Gastroesophageal sphincter (tissue), 3 donors: ENCODE measurements around the gene PIK3R5.
"Not testable (repeated sequence)": the region's sequence is repeated elsewhere in the genome, so short reads cannot be mapped to it uniquely, and the experiment has no call there.

Source experiments
- EP300 ChIP-seq: sonication (generic); formaldehyde crosslinking; IDR thresholded peaks from one replicate; pipeline ENCODE4 v1.6.1; 2017; ENCODE audit warnings: antibody characterized with exemption, mild to moderate bottlenecking
- POLR2A ChIP-seq, 2 donors: fragments of 450-650 bp; IDR thresholded peaks; one replicate each; pipeline ENCODE4 v1.6.1; 2017; ENCODE audit warnings: antibody characterized with exemption in 2 of 2, mild to moderate bottlenecking in 2 of 2, moderate library complexity in 1 of 2
- TF ChIP-seq, protein P1 (sequence below), 4 experiments: fragments of 200-600 bp in 2 of 4; fragments of 450-650 bp in 2 of 4; sonication (generic) in 1 of 4; IDR thresholded peaks; one replicate each; pipeline ENCODE4 v1.5.1; 2017 to 2019; ENCODE audit warnings: antibody characterized with exemption in 4 of 4, mild to moderate bottlenecking in 2 of 4, moderate library complexity in 2 of 4

DNA sequence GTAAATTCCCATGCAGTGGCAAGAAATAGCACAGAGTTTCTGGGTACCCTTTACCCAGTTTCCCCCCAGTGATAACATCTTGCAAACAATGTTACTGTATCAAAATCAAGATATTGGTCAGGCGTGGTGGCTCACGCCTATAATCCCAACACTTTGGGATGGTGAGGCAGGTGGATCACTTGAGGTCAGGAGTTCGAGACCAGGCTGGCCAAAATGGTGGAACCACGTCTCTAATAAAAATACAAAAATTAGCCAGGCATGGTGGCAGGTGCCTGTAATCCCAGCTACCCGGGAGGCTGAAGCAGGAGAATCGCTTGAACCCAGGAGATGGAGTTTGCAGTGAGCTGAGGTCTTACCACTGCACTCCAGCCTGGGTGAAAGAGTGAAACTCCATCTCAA, 109.3 kb downstream of the PIK3R5 start:
- TF ChIP-seq, protein P1, sequence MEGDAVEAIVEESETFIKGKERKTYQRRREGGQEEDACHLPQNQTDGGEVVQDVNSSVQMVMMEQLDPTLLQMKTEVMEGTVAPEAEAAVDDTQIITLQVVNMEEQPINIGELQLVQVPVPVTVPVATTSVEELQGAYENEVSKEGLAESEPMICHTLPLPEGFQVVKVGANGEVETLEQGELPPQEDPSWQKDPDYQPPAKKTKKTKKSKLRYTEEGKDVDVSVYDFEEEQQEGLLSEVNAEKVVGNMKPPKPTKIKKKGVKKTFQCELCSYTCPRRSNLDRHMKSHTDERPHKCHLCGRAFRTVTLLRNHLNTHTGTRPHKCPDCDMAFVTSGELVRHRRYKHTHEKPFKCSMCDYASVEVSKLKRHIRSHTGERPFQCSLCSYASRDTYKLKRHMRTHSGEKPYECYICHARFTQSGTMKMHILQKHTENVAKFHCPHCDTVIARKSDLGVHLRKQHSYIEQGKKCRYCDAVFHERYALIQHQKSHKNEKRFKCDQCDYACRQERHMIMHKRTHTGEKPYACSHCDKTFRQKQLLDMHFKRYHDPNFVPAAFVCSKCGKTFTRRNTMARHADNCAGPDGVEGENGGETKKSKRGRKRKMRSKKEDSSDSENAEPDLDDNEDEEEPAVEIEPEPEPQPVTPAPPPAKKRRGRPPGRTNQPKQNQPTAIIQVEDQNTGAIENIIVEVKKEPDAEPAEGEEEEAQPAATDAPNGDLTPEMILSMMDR (IDR thresholded peaks at IDR 0.05): not testable (repeated sequence)
- not testable (repeated sequence) for TF ChIP-seq POLR2A (IDR thresholded peaks at IDR 0.05); EP300
